HG03378 (cell line): ENCODE data around the gene CABLES2.

Source experiments
- ATAC-seq: cut with Tn5 transposase; IDR thresholded peaks from one replicate; pipeline ENCODE4 v1.9.1; 2021; ENCODE audit warnings: mild to moderate bottlenecking, moderate library complexity; ENCODE audit not compliant: unreplicated experiment

The CABLES2 gene

DNA sequence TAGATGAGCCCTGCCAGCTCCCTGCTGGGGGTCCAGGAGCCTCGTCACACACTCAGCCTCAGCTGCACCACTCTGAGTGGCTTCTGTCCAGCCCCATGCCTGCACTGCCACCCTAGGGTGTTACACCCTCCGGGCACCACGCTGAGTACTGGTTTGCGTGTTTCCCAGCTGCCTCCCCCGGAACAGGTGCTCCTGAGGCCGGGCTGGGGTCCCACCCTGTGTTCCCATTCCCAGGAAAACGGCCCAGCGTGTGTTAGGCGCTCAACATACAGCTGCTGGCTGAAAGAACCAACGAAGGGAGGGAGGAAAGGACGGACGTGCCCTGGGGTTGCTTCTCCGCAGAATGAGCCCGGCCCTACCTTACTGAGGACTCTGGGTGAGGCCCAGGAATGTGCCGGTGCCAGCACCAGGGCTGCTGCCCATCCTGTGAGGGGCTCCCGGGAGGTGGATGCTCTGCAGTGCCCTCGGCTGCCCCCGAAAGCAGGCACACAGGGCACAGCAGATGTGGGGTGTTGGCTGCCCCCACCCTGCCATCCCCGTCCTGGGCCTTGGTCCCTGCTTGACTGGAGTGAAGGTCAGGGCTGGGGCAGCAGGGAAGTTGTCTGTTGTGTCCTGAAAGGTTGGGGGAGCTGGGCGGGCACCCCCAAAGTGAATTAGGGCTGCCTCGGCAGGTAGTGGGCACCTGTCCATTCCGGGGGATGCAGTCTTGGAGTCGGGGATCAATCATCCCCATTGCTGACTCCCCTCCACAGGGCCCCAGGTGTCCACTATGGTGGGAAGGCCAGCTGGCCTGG is 56.3 kb downstream of the CABLES2 start:
- ATAC-seq: no peak

DNA sequence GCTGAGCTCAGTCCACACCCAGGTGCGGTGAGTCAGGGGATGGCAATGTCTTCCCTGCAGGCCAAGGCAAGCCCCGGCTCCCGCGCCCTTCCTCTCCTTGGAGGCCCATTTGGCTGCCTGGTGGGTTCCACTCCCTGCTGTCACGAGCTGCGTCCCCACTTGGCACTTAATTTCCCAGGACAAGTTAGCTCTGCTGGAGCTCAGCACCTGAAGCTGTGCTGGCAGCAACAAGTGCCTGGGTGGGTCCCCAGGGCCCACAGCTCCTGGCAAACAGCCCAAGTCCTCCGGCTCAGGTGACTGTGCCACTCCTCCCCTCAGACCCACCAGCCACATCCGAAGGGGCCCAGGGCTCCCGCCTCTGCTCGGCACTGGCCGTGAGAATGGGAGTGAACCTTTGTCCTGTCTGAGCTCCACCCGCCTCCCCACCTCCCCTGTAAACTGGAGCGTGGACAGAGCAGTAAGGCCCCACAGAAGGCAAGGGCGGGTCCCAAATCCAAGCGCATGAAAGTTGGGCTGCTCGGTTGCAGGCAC is 56.9 kb downstream of the CABLES2 start:
- ATAC-seq: no peak

GRCh38 chr20:62349556-62350097 is 57.5 kb downstream of the CABLES2 start:
- ATAC-seq: no peak

DNA sequence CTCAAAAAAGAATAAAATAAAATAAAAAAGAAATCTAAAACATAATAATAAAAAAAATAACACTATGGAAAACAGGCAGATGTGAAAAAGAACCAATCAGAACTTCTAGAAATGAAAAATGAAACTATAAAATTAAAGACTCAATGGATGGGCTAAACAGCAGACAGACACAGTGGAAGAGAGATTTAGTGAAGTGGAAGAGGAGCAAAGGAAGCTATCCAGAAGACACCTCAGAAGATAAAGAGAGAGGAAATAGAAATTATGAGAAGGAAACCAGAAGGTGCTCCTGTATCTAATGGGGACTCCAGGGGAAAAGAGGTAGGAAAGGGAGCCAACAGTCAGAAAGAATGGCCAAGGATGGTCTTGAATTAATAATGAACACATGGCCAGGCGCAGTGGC is 58.5 kb downstream of the CABLES2 start:
- ATAC-seq: no peak

DNA sequence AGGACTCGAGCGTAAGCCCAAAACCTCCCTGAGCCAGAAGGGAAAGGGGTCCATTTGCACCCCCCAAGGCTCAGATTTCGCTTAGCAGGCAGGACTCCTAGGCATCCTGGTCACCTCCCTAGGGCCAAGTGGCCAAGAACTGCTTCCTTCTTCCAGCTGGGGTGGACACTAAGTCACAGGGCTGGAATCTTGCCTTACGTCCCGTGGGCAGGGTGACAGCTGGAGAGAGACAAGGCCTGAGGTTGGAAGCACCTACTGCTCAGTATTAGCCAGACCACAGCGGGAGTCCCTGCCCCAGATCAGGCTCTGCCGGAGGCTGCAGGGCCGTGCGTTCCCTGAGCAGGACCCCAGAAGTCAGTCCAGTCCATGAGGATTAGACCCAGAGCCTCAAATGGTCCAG is 59.6 kb downstream of the CABLES2 start:
- ATAC-seq: no peak

DNA sequence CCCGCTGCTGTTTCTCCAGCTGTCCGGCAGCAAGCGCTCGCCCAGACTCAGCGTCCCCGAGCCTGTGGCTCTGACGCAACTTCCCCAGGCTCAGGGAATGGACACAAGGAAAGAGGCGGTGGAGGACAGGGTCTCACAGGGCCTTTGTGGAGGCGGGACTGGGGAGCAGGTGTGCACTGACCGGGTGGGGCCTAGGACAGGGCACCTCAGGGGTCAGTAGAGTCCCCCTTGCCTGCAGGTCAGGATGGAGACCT is 60.0 kb downstream of the CABLES2 start:
- ATAC-seq: no peak

GRCh38 chr20:62346398-62347150 is 60.5 kb downstream of the CABLES2 start:
- no peak for ATAC-seq

DNA sequence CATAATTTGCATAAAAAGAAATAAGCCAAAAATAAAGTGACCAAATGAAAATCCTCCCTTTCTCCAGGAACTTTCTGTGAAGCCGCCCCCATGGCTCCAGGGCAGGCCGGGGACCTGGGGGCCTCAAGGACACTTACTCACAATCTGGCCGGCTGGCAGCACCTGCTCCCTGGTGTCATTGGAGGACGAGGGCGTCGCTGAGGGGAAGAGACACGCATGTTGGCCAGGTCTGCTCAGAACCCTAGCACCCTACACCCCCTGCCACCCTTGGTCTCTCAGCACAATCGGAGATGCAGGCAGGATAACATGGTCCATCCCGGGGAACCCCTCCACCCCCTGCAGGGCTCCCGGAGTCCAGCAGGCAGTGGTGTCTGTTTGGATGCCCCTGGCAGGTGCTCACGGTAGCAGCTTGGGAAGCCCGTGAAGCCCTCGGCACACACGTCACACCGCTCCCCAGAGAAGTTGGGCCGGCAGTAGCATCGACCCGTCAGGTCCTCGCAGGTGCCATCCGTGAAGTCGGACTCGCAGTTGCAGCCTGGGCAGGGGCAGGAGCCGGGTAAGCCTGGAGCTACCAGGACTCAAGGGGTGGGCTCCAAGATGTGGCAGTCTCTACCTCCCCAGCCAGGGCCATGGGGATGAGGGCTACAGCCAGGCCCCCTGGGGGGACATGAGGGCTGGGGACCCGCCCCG is 61.3 kb downstream of the CABLES2 start:
- no peak for ATAC-seq

GRCh38 chr20:62344782-62345181 is 62.3 kb downstream of the CABLES2 start:
- no peak for ATAC-seq

DNA sequence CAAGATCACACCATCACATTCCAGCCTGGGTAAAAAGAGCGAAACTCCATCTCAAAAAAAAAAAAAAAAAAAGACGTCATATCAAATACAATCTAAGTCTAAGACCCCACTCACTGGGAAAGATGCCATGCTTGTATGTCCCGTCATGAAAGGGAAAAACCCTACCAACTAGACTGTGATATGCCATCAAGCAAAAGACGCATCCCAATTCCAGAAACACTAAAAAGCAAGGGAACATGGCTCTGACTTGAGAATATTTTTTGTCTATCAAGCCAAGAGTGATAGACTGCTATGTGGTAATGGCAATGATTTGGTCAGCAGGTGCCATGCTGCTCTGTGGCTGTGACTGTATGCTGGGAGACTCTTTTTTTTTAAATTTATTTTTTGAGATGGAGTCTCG is 63.0 kb downstream of the CABLES2 start:
- ATAC-seq: no peak

- no peak for ATAC-seq
Observed at GRCh38 chr20:62342910-62343309, 64.2 kb downstream of the CABLES2 start.

GRCh38 chr20:62339647-62340062 is 67.4 kb downstream of the CABLES2 start:
- peak; percentile 54 for ATAC-seq
